Activated naive CD4-positive, alpha-beta T cell treated with anti-CD3 and anti-CD28 coated beads for 36 hours (primary cell): ENCODE data around the gene GRIK2. TPM values are rescaled to one million over a fixed set of nuclear protein-coding genes. Genes with fewer than 3 reads are reported as not detected.

ENCODE experiments used
- CTCF ChIA-PET: fragments of 350-600 bp; sonication (Branson Sonifier 250); formaldehyde crosslinking; loops from one replicate; lab custom pipeline; 2021; ENCODE audit warnings: antibody characterized with exemption; lab: Charles Lee
- DNase-seq: peaks from one replicate; pipeline ENCODE4 v3.0.0-alpha.2; 2020
- H3K27ac Mint-ChIP-seq: one replicate; pipeline ENCODE4 v1.8.0; 2021; ENCODE audit warnings: mild to moderate bottlenecking, mixed read lengths
- H3K27me3 Mint-ChIP-seq: one replicate; pipeline ENCODE4 v1.8.0; 2021; ENCODE audit warnings: low read depth, mixed read lengths
- H3K36me3 Mint-ChIP-seq: one replicate; pipeline ENCODE4 v1.8.0; 2021; ENCODE audit warnings: low read depth, mixed read lengths
- H3K4me1 Mint-ChIP-seq: one replicate; pipeline ENCODE4 v1.8.0; 2021; ENCODE audit warnings: low read depth, mixed read lengths
- H3K4me3 Mint-ChIP-seq: one replicate; pipeline ENCODE4 v1.8.0; 2021; ENCODE audit warnings: mild to moderate bottlenecking, moderate library complexity, mixed read lengths
- H3K9me3 Mint-ChIP-seq: one replicate; pipeline ENCODE4 v1.8.0; 2021; ENCODE audit warnings: mixed read lengths
- intact Hi-C: fragments of 100-400 bp; cut with micrococcal nuclease; formaldehyde crosslinking; loops from one replicate; pipeline ENCODE4 v1.15.1; 2023
- total RNA-seq, 2 experiments: library from RNA; stranded (reverse); gene quantifications; one replicate each; pipeline ENCODE4 v1.2.3, GENCODE V29; 2021

The GRIK2 gene
- total RNA-seq, 2 experiments from 2014 or later: not detected

- H3K4me3 Mint-ChIP-seq: no peak overlapping the region
- H3K4me1 Mint-ChIP-seq: peaks cover 3% of the 10 kb centered on the region
- CTCF ChIA-PET: no interaction called here
- H3K27me3 Mint-ChIP-seq: peaks cover 50% of the 10 kb centered on the region
- H3K27ac Mint-ChIP-seq: no peak overlapping the region
- H3K9me3 Mint-ChIP-seq: no peaks in the 10 kb centered on the region
- H3K36me3 Mint-ChIP-seq: no peaks in the 10 kb centered on the region
- intact Hi-C loops: no loop called here
- DNase-seq: no peak
Observed at GRCh38 chr6:101392586-101393230, 800 bp upstream of the GRIK2 start.

DNA sequence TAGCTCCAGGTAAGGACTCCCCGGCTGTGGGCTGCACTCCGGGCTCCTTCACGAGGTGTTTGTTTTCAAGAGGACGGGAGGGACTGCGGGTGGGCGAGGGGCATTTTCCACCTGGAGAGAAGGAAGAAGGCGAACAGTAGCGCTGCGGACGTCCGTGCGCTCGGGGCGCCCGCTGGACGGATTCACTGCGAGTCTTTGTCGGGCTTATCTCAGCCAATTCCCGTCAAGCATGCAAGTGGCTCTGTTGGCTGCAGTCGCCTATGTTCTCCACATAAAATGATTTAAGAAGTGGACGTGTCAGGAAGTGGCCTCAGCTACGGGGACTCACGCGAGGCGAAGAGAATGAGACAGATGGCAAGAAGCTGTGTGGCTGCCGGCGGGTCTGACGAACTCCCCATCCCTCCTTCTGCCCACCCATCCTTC, 332 bp downstream of the GRIK2 start:
- DNase-seq: no peak
- Mint-ChIP-seq H3K9me3 (no peaks in the 10 kb centered on the region), H3K27me3 (peaks cover 59% of the 10 kb centered on the region), H3K4me1 (peaks cover 3% of the 10 kb centered on the region), H3K27ac (no peak overlapping the region), H3K4me3 (no peak overlapping the region), H3K36me3 (no peaks in the 10 kb centered on the region)
- CTCF ChIA-PET: no interaction called here
- intact Hi-C loops: no loop called here

DNA sequence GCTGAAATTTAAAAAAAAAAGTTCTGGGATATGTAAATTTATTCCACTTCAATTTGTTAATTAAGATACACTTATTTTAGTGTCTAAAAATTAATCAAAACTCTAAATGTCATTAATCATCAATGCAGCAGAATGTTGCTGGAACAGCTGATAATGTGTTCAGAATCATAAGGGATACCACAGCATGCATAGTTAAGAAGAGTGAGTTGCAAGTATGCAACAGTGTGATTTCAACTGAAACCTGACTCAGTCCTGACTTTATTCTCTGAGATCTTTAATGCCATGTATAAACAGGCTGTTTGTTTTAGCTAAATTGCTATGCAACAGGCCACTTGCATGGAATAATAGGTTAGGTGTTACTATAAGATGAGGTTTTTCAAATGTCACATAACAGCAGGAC, 1.4 kb downstream of the GRIK2 start:
- CTCF ChIA-PET: no interaction called here
- H3K4me3 Mint-ChIP-seq: no peak overlapping the region
- intact Hi-C loops: loop anchor here (5.0 kb wide), 1 partner anchor 928 kb away; no protein-coding TSS in a partner anchor
- H3K4me1 Mint-ChIP-seq: peaks cover 3% of the 10 kb centered on the region
- peaks cover 64% of the 10 kb centered on the region for H3K27me3 Mint-ChIP-seq
- H3K9me3 Mint-ChIP-seq: no peaks in the 10 kb centered on the region
- H3K27ac Mint-ChIP-seq: no peak overlapping the region
- DNase-seq: no peak
- no peaks in the 10 kb centered on the region for H3K36me3 Mint-ChIP-seq

- CTCF ChIA-PET: no interaction called here
Observed at GRCh38 chr6:101395345-101395744, 1.8 kb downstream of the GRIK2 start.

GRCh38 chr6:101396548-101397173, 3.2 kb downstream of the GRIK2 start:
- CTCF ChIA-PET: no interaction called here
- no peaks in the 10 kb centered on the region for H3K9me3 Mint-ChIP-seq
- peaks cover 69% of the 10 kb centered on the region for H3K27me3 Mint-ChIP-seq

More at GRCh38 chr6:101395345-101395744, 1.8 kb downstream of the GRIK2 start:
- Mint-ChIP-seq H3K4me1 (peaks cover 3% of the 10 kb centered on the region), H3K4me3 (no peak overlapping the region), H3K36me3 (no peaks in the 10 kb centered on the region), H3K27me3 (peaks cover 66% of the 10 kb centered on the region), H3K9me3 (no peaks in the 10 kb centered on the region), H3K27ac (no peak overlapping the region)
- no peak for DNase-seq
- intact Hi-C loops: loop anchor here (5.0 kb wide), 1 partner anchor 928 kb away; no protein-coding TSS in a partner anchor

DNA sequence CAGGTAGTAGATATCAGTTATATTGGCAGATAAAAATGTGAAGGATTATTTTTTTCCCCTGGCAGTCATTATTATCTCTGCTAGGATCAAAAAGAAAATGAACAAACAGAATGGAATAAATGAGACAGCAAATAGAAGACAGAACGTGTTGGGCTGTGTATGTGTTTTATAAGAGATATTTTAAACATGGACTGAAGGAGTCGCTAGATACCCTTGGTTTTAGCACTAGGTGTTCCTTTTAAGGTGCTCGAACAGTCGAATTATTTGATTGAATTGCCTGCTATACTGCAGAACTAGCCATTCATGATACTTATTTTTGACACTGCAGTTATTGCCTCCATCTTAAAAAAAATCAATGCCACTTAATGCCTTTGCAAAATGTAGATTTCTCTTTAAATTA, 3.7 kb downstream of the GRIK2 start:
- Mint-ChIP-seq H3K27me3 (peaks cover 68% of the 10 kb centered on the region), H3K9me3 (peaks cover 2% of the 10 kb centered on the region), H3K27ac (no peak overlapping the region), H3K36me3 (peaks cover 3% of the 10 kb centered on the region), H3K4me1 (peaks cover 3% of the 10 kb centered on the region), H3K4me3 (no peak overlapping the region)
- intact Hi-C loops: loop anchor here (5.0 kb wide), 1 partner anchor 930 kb away; no protein-coding TSS in a partner anchor
- CTCF ChIA-PET: no interaction called here
- no peak for DNase-seq

More at GRCh38 chr6:101396548-101397173, 3.2 kb downstream of the GRIK2 start:
- DNase-seq: peak; percentile 70
- Mint-ChIP-seq H3K4me1 (peaks cover 3% of the 10 kb centered on the region), H3K4me3 (no peak overlapping the region), H3K36me3 (no peaks in the 10 kb centered on the region), H3K27ac (no peak overlapping the region)
- intact Hi-C loops: loop anchor here (5.0 kb wide), 1 partner anchor 929 kb away; no protein-coding TSS in a partner anchor

DNA sequence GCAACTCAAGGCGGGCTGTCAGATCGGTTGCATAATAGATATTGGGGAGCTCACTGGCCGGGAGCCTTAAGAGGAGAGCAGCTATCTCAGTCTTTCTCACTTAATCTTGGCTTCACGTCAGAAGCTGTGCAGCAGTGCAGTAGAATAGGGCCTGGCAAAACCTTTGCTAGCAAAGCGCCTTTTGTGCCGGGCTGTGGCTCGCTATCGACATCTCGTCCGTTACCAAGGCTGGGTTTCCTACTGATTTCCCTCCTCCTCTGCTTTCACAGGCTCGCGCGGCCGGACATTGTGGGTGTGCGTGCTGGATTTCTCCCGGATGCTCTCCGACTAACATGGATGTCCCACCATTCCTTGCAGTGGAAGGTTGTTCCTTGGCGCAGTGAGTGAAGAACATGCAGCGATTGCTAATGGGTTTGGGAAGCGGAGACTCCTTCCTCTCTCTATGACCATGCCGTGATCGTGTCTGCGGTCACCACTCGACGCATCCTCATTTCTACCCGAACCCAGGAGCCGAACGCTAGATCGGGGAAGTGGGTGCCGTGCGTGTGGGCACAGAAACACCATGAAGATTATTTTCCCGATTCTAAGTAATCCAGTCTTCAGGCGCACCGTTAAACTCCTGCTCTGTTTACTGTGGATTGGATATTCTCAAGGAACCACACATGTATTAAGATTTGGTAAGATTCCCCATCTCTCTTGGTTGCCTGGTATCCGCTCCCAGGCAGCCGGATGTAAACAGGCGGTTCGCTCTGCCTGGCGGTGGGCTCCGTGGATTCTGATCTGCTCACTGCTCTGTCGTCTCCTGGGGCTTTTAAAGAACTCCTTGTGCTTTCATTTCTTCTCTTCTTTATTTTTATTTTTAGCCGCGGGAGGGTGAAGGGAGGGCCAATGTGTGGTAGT, 5.5 kb downstream of the GRIK2 start:
- no peak overlapping the region for H3K4me3 Mint-ChIP-seq
- H3K27me3 Mint-ChIP-seq: peaks cover 68% of the 10 kb centered on the region
- peaks cover 4% of the 10 kb centered on the region for H3K36me3 Mint-ChIP-seq
- CTCF ChIA-PET: no interaction called here
- H3K4me1 Mint-ChIP-seq: peaks cover 1% of the 10 kb centered on the region
- intact Hi-C loops: loop anchor here (5.0 kb wide), 1 partner anchor 932 kb away; no protein-coding TSS in a partner anchor
- no peak for DNase-seq
- H3K9me3 Mint-ChIP-seq: peaks cover 2% of the 10 kb centered on the region
- H3K27ac Mint-ChIP-seq: no peak overlapping the region

GRCh38 chr6:101399616-101400162, 6.2 kb downstream of the GRIK2 start:
- DNase-seq: no peak
- peaks cover 2% of the 10 kb centered on the region for H3K9me3 Mint-ChIP-seq
- H3K4me1 Mint-ChIP-seq: no peaks in the 10 kb centered on the region
- intact Hi-C loops: loop anchor here (5.0 kb wide), 2 partner anchors 932 to 942 kb away; no protein-coding TSS in a partner anchor
- H3K4me3 Mint-ChIP-seq: no peak overlapping the region
- peaks cover 4% of the 10 kb centered on the region for H3K36me3 Mint-ChIP-seq
- no peak overlapping the region for H3K27ac Mint-ChIP-seq
- CTCF ChIA-PET: no interaction called here
- peaks cover 66% of the 10 kb centered on the region for H3K27me3 Mint-ChIP-seq

DNA sequence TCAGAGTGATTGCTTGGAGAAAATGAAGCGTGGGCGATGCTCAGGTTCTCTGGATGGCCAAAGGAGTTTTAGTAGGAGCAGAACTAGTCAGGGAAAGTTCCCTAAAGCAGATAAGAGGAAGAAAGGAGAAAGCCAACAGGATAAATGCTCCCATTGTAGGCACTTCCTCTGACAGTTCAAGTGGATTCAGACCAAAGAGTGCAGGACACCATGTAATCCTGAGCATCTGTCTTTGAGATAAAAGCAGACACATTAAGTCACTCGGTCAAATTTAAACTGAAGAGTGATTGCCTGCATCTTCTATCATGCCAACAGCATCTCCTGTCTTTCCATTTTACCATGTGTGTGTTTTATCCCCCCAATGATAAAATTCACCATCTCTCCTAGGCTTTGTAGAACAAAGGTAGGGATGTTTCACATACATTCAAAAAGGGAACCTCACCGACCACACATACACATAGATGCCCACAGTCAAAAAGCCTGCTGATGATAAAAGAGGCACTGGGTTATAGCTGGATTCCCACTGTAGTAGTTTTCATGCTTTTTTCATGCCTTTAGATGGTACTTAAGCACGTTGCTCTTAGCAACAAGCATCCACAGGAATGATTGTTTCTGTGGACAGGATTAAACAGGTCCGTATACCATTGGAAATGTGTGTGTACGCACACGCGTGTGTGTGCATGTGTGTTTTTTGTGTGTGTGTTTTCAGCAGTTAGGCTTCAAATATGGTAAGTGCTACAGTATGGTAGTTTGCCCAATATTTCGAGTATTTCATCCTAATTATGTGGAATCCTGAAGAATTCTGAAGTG, 7.0 kb downstream of the GRIK2 start:
- H3K4me3 Mint-ChIP-seq: no peak overlapping the region
- H3K36me3 Mint-ChIP-seq: peaks cover 4% of the 10 kb centered on the region
- peaks cover 2% of the 10 kb centered on the region for H3K9me3 Mint-ChIP-seq
- DNase-seq: no peak
- CTCF ChIA-PET: no interaction called here
- H3K27ac Mint-ChIP-seq: no peak overlapping the region
- intact Hi-C loops: loop anchor here (5.0 kb wide), 1 partner anchor 943 kb away; no protein-coding TSS in a partner anchor
- H3K27me3 Mint-ChIP-seq: peaks cover 68% of the 10 kb centered on the region
- H3K4me1 Mint-ChIP-seq: no peaks in the 10 kb centered on the region

DNA sequence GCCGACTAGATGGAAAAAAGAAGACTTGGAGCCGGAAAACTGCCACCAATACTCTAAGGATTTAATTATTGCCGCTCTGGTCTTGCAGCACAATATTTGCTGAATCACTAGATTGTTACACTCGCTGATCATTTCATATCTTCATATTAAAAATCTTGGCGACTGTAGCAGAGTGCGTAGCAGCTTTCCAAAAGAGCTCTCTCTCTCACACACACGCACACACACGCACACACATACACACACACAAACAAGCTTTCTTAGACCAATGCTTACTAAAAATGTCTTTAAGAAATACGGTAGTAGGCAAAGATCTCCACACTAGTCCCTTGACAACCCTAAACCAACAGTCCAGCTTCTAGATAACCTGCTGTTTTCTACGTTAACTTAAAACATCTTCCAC, 7.7 kb downstream of the GRIK2 start:
- CTCF ChIA-PET: no interaction called here
- Mint-ChIP-seq H3K4me1 (no peaks in the 10 kb centered on the region), H3K4me3 (no peak overlapping the region), H3K36me3 (peaks cover 4% of the 10 kb centered on the region), H3K9me3 (peaks cover 2% of the 10 kb centered on the region), H3K27ac (no peak overlapping the region), H3K27me3 (peaks cover 64% of the 10 kb centered on the region)
- intact Hi-C loops: loop anchor here (5.0 kb wide), 1 partner anchor 944 kb away; no protein-coding TSS in a partner anchor
- no peak for DNase-seq

DNA sequence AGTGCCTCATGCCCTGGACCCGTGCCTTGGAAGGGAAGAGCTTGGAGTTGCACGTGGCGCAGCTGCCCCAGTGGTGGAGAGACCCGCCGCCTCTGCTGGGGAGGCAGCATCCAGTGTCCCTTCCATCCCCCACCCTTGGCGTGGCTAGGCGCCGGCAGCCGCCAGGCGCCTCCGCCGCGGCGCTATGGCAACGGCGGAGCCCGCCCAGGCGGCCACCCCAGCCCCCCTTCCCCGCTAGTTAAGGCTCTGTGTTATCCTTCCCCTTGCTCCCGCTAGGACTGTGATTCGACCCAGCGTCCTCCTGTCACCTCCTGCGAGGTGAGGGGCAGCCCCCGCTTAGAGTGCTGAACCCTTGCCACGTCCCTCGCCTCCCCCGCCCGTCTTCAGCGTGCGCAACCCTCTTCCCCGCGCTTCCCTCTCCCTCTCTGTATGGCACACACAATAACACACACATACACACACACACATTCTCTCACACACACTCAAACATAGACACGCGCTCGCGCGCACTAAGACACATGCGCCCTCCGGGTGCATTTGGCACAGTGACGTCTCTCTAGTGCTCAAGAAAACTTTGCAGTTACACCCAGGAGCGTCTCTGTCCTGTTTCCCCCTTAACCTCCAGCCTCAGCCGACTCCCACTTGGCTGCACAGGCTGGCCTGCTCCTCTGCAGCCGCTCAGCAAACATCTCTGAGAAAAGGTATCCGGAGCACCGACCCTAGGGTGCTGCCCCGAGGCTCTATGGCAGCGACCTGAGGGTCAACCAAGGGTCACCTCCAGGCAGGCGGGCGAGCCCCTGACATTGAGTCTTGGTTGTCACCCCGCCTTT, 8.5 kb downstream of the GRIK2 start:
- no peak overlapping the region for H3K27ac Mint-ChIP-seq
- intact Hi-C loops: loop anchor here (5.0 kb wide), 1 partner anchor 945 kb away; no protein-coding TSS in a partner anchor

More for the DNA sequence above, 8.5 kb downstream of the GRIK2 start:
- Mint-ChIP-seq H3K9me3 (peaks cover 2% of the 10 kb centered on the region), H3K36me3 (peaks cover 4% of the 10 kb centered on the region), H3K27me3 (peaks cover 62% of the 10 kb centered on the region), H3K4me3 (no peak overlapping the region), H3K4me1 (no peaks in the 10 kb centered on the region)
- CTCF ChIA-PET: no interaction called here
- no peak for DNase-seq
